ENCODE data around the gene RILPL1. TPM values are rescaled to one million over a fixed set of nuclear protein-coding genes. Genes with fewer than 3 reads are reported as not detected.
"Not testable (repeated sequence)": the region's sequence is repeated elsewhere in the genome, so short reads cannot be mapped to it uniquely, and the experiment has no call there.

RILPL1 gene
- total RNA-seq, 1 experiment from 2014 or later, result 18.8 TPM

GRCh38 chr12:123546281-123546680, 12.8 kb upstream of the RILPL1 start:
- intact Hi-C loops (cut with micrococcal nuclease), result no loop called here
- POLR2A ChIA-PET (ENCODE audit: unreplicated experiment), result no interaction called here
- Histone ChIP-seq H3F3A (ENCODE audit: low read length, unreplicated experiment) (no peaks in the 10 kb centered on the region), H3K4me1 (ENCODE audit: insufficient read depth, low read length) (no peaks in the 10 kb centered on the region), H3K27ac (ENCODE audit: low read length) (no peak overlapping the region), H3K79me2 (ENCODE audit: low read length) (no peaks in the 10 kb centered on the region), H4K20me1 (ENCODE audit: low read length) (no peaks in the 10 kb centered on the region), H3K9me3 (ENCODE audit: low read length) (no peaks in the 10 kb centered on the region), H3K9me2 (replicated peaks; ENCODE audit: low read length) (no peaks in the 10 kb centered on the region), H3K4me3 (ENCODE audit: low read length) (no peak overlapping the region), H3K9ac (ENCODE audit: low read length) (no peak overlapping the region), H2AFZ (ENCODE audit: low read length) (no peak overlapping the region), H3K36me3 (ENCODE audit: low read depth, low read length) (no peaks in the 10 kb centered on the region), H3K27me3 (ENCODE audit: low read length) (peaks cover 5% of the 10 kb centered on the region; the same call in 1 of the 2 replicates), H3K4me2 (ENCODE audit: low read length) (no peak overlapping the region)
- ATAC-seq (0 out of 2 replicates have a peak, but pooled peaks have one; percentile 38), DNase-seq (peak; percentile 17)
- CTCF ChIA-PET, result no interaction called here
- TF ChIP-seq EZH2phosphoT487 (IDR thresholded peaks at IDR 0.05; ENCODE audit: borderline replicate concordance, low read length) (no peak), CTCF (conservative IDR thresholded peaks at IDR 0.05; ENCODE audit: low read depth, low read length) (no peak), EZH2 (IDR thresholded peaks at IDR 0.05; ENCODE audit: low read length, unreplicated experiment) (no peak)
- no TSS peak for BruUV-seq (replicated peaks)

- Histone ChIP-seq H3K27ac (ENCODE audit: low read length) (no peak overlapping the region), H2AFZ (ENCODE audit: low read length) (no peak overlapping the region), H3K4me1 (ENCODE audit: insufficient read depth, low read length) (no peaks in the 10 kb centered on the region), H3K79me2 (ENCODE audit: low read length) (no peaks in the 10 kb centered on the region), H3K4me3 (ENCODE audit: low read length) (no peak overlapping the region), H3K9ac (ENCODE audit: low read length) (no peak overlapping the region), H4K20me1 (ENCODE audit: low read length) (no peaks in the 10 kb centered on the region), H3K9me2 (replicated peaks; ENCODE audit: low read length) (no peaks in the 10 kb centered on the region), H3K27me3 (ENCODE audit: low read length) (no peaks in the 10 kb centered on the region), H3F3A (ENCODE audit: low read length, unreplicated experiment) (no peaks in the 10 kb centered on the region), H3K9me3 (ENCODE audit: low read length) (no peaks in the 10 kb centered on the region), H3K4me2 (ENCODE audit: low read length) (no peak overlapping the region), H3K36me3 (ENCODE audit: low read depth, low read length) (no peaks in the 10 kb centered on the region)
- DNase-seq, result no peak
- POLR2A ChIA-PET (ENCODE audit: unreplicated experiment), result no interaction called here
- CTCF ChIA-PET, result no interaction called here
- ATAC-seq, result no peak
- intact Hi-C loops (cut with micrococcal nuclease), result no loop called here
- no TSS peak for BruUV-seq (replicated peaks)
- TF ChIP-seq CTCF (conservative IDR thresholded peaks at IDR 0.05; ENCODE audit: low read depth, low read length), result no peak
- TF ChIP-seq EZH2 (IDR thresholded peaks at IDR 0.05; ENCODE audit: low read length, unreplicated experiment), result no peak
- no peak for TF ChIP-seq EZH2phosphoT487 (IDR thresholded peaks at IDR 0.05; ENCODE audit: borderline replicate concordance, low read length)
Measured at GRCh38 chr12:123543541-123543940, 10.0 kb upstream of the RILPL1 start.

- no peak overlapping the region for H3K27ac ChIP-seq (ENCODE audit: low read length)
- no peak overlapping the region for H3K4me3 ChIP-seq (ENCODE audit: low read length)
- ChIA-PET CTCF (interaction anchor here (1.0 kb wide), 1 partner anchor 40 kb away, joined by 8 read pairs; no protein-coding TSS in a partner anchor), POLR2A (ENCODE audit: unreplicated experiment) (no interaction called here)
- H3K27me3 ChIP-seq (ENCODE audit: low read length), result no peaks in the 10 kb centered on the region
- no peaks in the 10 kb centered on the region for H3K9me2 ChIP-seq (replicated peaks; ENCODE audit: low read length)
- no peaks in the 10 kb centered on the region for H3K9me3 ChIP-seq (ENCODE audit: low read length)
- no TSS peak for BruUV-seq (replicated peaks)
- no peaks in the 10 kb centered on the region for H3F3A ChIP-seq (ENCODE audit: low read length, unreplicated experiment)
- TF ChIP-seq EZH2phosphoT487 (IDR thresholded peaks at IDR 0.05; ENCODE audit: borderline replicate concordance, low read length) (no peak), EZH2 (IDR thresholded peaks at IDR 0.05; ENCODE audit: low read length, unreplicated experiment) (no peak), CTCF (conservative IDR thresholded peaks at IDR 0.05; ENCODE audit: low read depth, low read length) (no peak)
- no peaks in the 10 kb centered on the region for H3K79me2 ChIP-seq (ENCODE audit: low read length)
- no peak overlapping the region for H3K9ac ChIP-seq (ENCODE audit: low read length)
- H4K20me1 ChIP-seq (ENCODE audit: low read length), result no peaks in the 10 kb centered on the region
- DNase-seq (no peak), ATAC-seq (no peak)
- no peak overlapping the region for H3K4me2 ChIP-seq (ENCODE audit: low read length)
- no peak overlapping the region for H2AFZ ChIP-seq (ENCODE audit: low read length)
- H3K36me3 ChIP-seq (ENCODE audit: low read depth, low read length), result no peaks in the 10 kb centered on the region
- intact Hi-C loops (cut with micrococcal nuclease), result no loop called here
- no peaks in the 10 kb centered on the region for H3K4me1 ChIP-seq (ENCODE audit: insufficient read depth, low read length)
Measured at GRCh38 chr12:123540899-123541662, 7.6 kb upstream of the RILPL1 start.

- H3K4me2 ChIP-seq (ENCODE audit: low read length); H3K9me3 ChIP-seq (ENCODE audit: low read length); CTCF ChIA-PET; H2AFZ ChIP-seq (ENCODE audit: low read length); H3K36me3 ChIP-seq (ENCODE audit: low read depth, low read length); DNase-seq; H3K27ac ChIP-seq (ENCODE audit: low read length); ATAC-seq; H3K9ac ChIP-seq (ENCODE audit: low read length); H3K9me2 ChIP-seq (replicated peaks; ENCODE audit: low read length); BruUV-seq (replicated peaks); H3K27me3 ChIP-seq (ENCODE audit: low read length); H3K4me3 ChIP-seq (ENCODE audit: low read length); H4K20me1 ChIP-seq (ENCODE audit: low read length); H3F3A ChIP-seq (ENCODE audit: low read length, unreplicated experiment): not testable (repeated sequence)
- peaks cover 12% of the 10 kb centered on the region; the same call in 1 of the 2 replicates for H3K4me1 ChIP-seq (ENCODE audit: insufficient read depth, low read length)
- POLR2A ChIA-PET (ENCODE audit: unreplicated experiment), result interaction anchor here (0.5 kb wide), 1 partner anchor 644 kb away, joined by 3 read pairs; no protein-coding TSS in a partner anchor
- H3K79me2 ChIP-seq (ENCODE audit: low read length), result peaks cover 19% of the 10 kb centered on the region
- intact Hi-C loops (cut with micrococcal nuclease), result loop anchor here (2.0 kb wide), 1 partner anchor 47 kb away; no protein-coding TSS in a partner anchor
Measured at GRCh38 chr12:123535952-123536351, 2.4 kb upstream of the RILPL1 start.

Data from PC-3 (cell line).